Sigmoid colon (tissue), 4 donors: Measurements from ENCODE around the gene KIF12.

ENCODE experiments used
- CTCF ChIP-seq, 4 experiments: fragments of 450-650 bp in 3 of 4; fragments of 200-600 bp in 1 of 4; IDR thresholded peaks; one replicate each; pipeline ENCODE4 v1.5.1; 2016 to 2019; ENCODE audit warnings: antibody characterized with exemption in 4 of 4, mild to moderate bottlenecking in 3 of 4, moderate library complexity in 2 of 4
- EP300 ChIP-seq, 4 donors: sonication (generic); formaldehyde crosslinking; IDR thresholded peaks; one replicate each; pipeline ENCODE4 v1.6.1; 2017; ENCODE audit warnings: antibody characterized with exemption in 4 of 4
- POLR2A ChIP-seq, 2 donors: fragments of 450-650 bp; IDR thresholded peaks; one replicate each; pipeline ENCODE4 v1.6.1; 2016; ENCODE audit warnings: antibody characterized with exemption in 2 of 2, mild to moderate bottlenecking in 2 of 2, moderate library complexity in 2 of 2
- POLR2AphosphoS5 ChIP-seq, 4 donors: sonication (generic); formaldehyde crosslinking; IDR thresholded peaks; one replicate each; pipeline ENCODE4 v1.6.1; 2017; ENCODE audit warnings: antibody characterized with exemption in 4 of 4

DNA sequence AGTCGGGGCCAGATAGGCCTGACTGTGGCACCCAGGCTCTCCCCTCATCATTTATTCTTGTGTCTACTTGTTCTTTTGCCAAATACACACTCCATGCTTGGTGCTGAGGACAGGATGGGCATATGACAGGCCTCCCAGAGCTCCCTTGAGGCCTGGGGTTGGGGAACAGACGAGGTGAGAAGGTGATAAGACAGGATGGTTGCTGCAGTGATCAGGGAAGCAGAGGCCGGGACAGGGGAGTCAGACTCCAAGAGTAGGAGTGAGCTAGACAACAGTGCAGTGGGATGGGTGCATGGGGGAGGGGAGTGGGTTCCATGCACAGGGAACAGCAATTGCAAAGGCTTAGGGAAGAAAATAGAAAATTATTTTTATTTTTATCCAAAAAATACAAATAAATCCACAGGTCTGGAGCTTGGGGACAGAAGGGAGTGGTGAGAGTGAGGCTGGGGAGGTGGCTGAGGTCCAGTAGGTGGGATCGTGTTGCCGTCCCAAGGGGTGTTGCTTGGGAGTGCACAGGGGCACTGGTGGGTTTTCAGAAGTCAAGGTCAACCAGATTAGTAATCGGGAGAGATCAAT, 17.6 kb downstream of the KIF12 start:
- no peak for TF ChIP-seq POLR2AphosphoS5 (IDR thresholded peaks at IDR 0.05)
- no peak for TF ChIP-seq CTCF (IDR thresholded peaks at IDR 0.05)
- no peak for TF ChIP-seq POLR2A (IDR thresholded peaks at IDR 0.05)
- no peak for TF ChIP-seq EP300 (IDR thresholded peaks at IDR 0.05)
